Stimulated activated CD4-positive, alpha-beta T cell treated with anti-CD3 and anti-CD28 coated beads, Interleukin-12 subunit alpha, Interleukin-12 subunit beta, amount 100 ng/mL, for 48 hours (primary cell): ENCODE data around the gene GMIP.

Source experiments
- DNase-seq, 3 donors: peaks; one replicate each; pipeline ENCODE4 v3.0.0-alpha.2; 2020; ENCODE audit warnings: low read depth in 2 of 3, low spot score in 1 of 3

GMIP gene

DNA sequence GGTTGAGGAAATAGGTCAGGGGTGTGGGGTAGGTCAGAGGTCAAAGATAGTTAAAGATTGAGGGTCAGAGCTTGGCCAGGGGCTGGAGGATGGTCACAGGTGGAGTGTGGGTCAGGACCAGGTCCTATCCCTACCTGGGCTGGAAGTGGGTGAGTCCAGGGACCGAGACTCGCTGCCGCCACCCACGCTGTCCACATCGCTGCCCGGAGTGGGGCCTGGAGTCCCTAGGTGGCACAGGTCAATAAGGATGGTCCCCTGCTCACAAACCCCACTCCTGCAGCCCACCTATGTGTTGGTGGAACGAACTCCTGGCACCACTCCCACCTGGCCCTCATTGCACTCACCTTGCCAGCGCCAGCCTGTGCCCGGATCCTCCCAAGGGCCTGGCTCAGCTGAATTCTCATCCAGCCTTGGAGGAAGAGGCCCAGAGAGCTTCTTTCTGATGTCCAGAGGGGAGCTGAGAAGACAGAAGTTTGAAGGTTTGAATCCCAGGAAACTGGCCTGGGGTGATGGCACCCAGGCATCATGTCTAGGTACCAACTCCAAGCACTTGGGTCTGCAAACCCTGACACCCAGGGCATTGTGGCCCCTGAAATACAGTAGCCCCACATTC, 6.8 kb downstream of the GMIP start:
- no peak for DNase-seq

DNA sequence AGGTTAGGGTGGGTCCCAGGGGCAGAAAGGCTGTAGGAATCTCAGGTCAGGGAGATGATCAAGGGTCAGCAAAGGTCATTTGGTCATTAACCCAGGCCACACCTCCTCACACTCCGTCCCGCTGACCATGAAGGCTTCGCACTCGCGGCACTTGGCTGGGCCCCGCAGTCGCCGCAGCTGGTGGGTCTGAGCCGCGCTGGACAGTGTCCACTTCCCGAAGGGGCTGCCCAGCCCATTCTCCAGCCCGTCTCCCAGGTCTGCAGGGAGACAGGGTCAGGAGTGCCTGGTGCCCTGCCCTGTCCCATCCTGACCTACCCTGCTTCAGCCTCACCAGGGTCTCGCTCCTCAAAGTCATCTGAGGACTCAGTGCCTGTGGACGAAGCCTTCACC, 8.1 kb downstream of the GMIP start:
- DNase-seq = no peak

DNA sequence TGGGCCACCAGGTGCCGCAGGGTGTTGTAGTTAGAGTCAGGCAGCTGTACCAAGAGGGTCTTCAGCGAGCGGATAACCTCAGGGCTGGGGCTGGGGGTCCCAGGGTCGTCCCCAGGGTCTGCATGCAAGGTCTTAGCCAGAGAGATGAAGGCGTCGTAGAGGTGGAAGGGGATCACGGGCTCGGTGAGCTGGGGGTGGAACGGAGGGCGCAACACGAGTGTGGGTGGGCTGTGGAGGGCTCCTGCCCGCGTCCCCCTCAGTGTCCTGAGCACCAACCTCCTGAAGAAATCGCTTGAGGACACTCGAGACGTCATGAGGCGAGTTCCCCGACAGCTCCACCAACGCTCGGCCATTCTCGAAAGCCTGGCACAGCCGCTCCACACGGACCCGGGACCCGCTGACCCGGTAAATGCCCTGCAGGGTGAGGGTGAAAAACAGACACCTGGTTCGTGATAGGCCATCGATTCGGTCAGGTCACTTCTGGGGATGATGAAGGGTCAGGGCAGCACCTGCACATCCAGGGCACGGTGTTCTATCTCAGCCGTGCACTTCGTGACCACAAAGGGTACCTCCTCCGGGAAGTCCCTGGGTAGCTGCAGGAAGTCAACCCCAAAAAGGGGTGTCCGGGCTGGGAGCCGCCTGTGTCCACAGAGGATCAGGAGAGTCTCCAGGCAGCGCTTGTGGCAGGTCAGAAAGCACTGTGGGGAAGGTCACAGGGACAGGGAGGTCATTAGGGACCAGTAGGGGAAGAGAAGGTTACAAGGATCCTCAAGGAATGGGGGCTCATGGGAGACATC, 8.7 kb downstream of the GMIP start:
- DNase-seq = no peak

DNA sequence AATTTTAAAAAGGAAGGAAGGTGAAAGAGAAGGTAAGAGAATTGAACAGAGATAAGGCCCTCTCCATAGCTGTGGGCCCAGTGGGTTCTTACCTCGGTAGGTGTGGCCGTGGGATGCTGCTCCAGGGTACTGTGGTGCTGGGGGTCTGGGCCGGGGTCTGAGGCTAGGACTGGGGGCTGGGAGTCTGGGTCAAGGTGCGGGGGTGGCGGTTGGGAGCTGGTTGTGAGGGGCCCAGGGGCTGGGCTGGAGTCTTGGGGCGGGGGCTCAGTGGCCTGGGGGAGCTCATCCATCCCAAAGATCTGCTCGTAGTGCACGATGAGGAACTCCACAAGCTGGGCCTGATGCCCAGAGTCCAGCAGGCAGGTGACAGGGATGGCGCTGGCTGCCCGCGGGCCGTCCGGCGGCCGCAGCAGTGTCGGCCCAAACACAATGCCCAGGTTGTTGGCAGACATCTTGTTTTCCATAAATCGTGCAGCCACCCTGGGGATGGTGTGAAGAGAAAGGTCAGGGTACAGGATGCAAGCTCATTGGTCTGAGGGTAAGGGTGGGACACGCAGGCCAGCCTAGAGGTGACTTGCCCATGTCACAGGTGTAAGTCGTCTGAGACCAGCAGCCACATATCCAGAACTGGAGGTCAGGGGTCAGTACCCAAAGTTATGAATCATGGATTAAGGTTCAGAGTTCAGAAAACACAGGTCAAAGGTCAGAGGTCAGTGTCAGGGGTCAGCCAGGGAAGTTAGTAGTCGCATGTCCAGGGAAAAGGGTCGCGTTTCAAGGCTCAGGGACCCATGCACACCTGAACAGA, 9.5 kb downstream of the GMIP start:
- DNase-seq = no peak

- no peak for DNase-seq
Measured at GRCh38 chr19:19632661-19633060, 10.8 kb downstream of the GMIP start.

DNA sequence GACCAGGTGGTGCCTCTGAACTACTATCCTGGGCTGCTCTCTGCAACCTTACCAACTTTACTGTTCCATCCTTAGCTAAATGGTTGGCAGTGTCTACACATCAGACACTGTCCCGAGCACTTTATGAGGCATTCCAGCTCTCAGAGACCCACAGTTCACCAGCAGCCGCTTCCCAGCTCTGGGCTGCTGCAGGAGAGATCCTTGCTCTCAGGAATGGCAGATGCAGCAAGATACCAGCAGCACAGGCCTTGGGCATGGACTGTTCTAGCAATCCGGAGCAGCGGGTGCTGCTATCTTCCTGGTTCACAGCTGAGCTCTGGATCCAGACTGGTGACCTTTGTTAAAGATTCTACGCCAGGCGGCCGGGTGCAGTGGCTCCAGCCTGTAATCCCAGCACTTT, 12.1 kb downstream of the GMIP start:
- no peak for DNase-seq

- DNase-seq = no peak
Measured at GRCh38 chr19:19630426-19630825, 13.0 kb downstream of the GMIP start.

- no peak for DNase-seq
Measured at GRCh38 chr19:19630062-19630414, 13.4 kb downstream of the GMIP start.

- DNase-seq = peak in 2 of 3 donors; percentile 23
Measured at GRCh38 chr19:19628501-19629134, 14.8 kb downstream of the GMIP start.

GRCh38 chr19:19627621-19628500, 15.6 kb downstream of the GMIP start, which contains the start of gene LPAR2:
TSS of gene LPAR2 (minus strand) at chr19:19628220. CDS start at chr19:19627275, 945 bp downstream.
- peak in 2 of 3 donors; percentile 46 to 48 for DNase-seq

- no peak for DNase-seq
Measured at GRCh38 chr19:19626516-19627472, 16.7 kb downstream of the GMIP start.

- DNase-seq = no peak
Measured at GRCh38 chr19:19624032-19624570, 19.4 kb downstream of the GMIP start.

DNA sequence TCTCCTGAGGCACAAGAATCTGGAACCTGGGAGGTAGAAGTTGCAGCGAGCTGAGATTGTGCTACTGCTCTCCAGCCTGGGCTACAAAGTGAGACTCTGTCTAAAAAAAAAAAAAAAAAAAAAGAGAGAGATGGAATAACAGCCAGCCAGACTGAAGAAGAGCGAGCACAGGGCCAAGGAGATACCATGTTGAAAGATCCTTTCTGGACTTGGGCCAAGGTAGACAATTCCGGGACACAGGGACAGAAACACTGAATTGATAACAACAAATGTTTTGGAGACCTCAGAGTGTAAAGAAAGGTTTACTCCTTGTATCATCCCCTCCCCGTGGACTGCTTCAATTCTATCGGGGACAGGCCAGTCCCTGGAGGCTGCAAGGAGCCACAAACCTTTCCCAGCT, 20.1 kb downstream of the GMIP start:
- DNase-seq = no peak

DNA sequence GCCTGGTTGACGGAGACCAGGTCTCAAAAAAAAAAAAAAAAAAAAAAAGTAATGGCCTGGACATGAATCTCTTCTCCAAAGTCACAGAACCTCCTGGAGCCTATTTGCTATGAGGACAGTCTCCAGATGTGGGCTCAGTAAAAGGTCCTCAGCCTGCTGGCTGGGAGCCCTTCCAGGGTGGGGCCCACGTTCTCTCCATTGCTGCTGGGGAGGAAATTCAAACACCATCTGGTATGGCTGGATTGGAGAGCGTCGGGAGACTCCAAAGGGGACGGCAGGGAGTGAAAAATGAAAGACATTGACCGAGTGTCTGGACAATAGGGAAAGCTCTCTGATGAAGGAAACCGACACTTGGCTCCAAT, 23.6 kb downstream of the GMIP start:
- no peak for DNase-seq

DNA sequence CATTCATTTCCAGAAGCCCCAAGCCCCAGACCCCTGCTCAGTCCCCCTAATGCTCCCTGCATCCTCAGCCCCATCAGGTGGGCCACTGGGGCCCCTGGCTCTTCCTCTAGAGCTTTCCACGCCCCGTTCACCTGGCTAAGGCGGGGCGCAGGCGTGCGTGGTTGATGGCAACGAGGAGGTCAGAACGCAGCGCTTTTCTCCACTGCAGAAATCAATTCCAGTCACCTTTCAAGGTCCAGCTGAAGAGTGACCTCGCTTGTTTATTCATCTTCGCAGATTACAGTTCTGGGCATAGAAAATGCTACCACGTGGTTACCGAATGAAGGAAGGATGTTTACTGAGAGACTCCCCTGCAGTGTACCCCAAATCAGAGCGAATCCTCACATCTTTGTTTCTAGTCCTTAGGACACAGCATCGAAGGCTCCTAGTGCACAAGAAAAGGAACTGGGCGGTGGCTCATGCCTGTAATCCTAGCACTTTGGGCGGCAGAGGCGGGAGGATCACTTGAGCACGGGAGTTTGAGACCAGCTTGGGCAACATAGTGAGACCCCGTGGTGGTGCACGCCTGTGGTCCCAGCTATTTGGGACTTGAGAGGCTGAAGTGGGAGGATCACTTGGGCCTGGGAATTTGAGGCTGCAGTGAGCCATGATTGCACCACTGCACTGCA, 24.1 kb downstream of the GMIP start:
- DNase-seq = no peak

GRCh38 chr19:19618219-19619051, 25.0 kb downstream of the GMIP start, which contains the start of gene PBX4:
TSS of gene PBX4 (minus strand) at chr19:19618687. CDS start at chr19:19618629, 58 bp downstream.
- peak; percentile 97 to 98 (median 97) for DNase-seq

DNA sequence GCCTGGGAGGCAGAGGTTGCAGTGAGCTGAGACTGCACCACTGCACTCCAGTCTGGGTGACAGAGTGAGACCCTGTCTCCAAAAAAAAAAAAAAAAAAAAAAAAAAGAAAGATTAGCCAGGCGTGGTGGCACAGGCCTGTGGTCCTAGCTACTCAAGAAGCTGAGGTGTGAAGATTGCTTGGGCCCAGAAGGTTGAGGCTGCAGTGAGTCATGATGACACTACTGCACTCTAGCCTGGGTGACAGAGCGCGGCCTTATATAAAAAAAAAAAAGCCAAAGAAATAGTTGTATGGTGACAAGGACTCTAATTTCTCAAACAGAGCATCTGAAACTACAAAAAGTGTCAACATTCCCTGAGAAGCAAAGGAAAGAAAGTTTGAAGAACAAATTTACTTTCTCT, 28.4 kb downstream of the GMIP start:
- no peak for DNase-seq

GRCh38 chr19:19613506-19613905, 30.0 kb downstream of the GMIP start:
- no peak for DNase-seq
